VCaP (cell line): ENCODE results near the gene EMB.
A peak's percentile ranks its signal among the peaks of the same experiment; 100 is the strongest.
"Not testable (repeated sequence)": the region's sequence is repeated elsewhere in the genome, so short reads cannot be mapped to it uniquely, and the experiment has no call there.

ENCODE experiments used
- H3K27ac ChIP-seq: fragments of 450-650 bp; 2 replicates; pipeline ENCODE4 v1.5.1; 2017
- TF ChIP-seq, protein P1 (sequence below): fragments of 450-650 bp; conservative IDR thresholded peaks from 2 replicates; pipeline ENCODE4 v1.5.1; 2017; ENCODE audit warnings: mild to moderate bottlenecking, moderate library complexity

The EMB gene

DNA sequence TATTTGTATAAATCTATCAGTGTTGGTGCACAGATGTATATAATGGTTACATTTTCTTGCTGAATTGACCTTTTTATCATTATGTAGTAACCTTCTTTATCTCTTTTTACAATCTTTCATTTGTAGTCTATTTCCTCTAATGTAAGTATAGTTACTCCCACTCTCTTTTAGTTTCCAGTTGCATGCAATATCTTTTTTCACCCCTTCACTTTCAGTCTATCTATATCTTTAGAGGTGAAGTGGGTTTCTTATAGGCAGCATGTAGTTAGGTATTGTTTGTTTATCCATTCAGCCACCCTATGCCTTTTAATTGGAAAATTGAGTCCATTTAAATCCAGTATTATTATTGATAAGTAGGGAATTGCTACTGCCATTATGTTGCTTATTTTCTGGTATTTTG lies 6.1 kb upstream of the EMB start:
- TF ChIP-seq, protein P1, sequence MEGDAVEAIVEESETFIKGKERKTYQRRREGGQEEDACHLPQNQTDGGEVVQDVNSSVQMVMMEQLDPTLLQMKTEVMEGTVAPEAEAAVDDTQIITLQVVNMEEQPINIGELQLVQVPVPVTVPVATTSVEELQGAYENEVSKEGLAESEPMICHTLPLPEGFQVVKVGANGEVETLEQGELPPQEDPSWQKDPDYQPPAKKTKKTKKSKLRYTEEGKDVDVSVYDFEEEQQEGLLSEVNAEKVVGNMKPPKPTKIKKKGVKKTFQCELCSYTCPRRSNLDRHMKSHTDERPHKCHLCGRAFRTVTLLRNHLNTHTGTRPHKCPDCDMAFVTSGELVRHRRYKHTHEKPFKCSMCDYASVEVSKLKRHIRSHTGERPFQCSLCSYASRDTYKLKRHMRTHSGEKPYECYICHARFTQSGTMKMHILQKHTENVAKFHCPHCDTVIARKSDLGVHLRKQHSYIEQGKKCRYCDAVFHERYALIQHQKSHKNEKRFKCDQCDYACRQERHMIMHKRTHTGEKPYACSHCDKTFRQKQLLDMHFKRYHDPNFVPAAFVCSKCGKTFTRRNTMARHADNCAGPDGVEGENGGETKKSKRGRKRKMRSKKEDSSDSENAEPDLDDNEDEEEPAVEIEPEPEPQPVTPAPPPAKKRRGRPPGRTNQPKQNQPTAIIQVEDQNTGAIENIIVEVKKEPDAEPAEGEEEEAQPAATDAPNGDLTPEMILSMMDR = no peak
- no peak overlapping the region for H3K27ac ChIP-seq

DNA sequence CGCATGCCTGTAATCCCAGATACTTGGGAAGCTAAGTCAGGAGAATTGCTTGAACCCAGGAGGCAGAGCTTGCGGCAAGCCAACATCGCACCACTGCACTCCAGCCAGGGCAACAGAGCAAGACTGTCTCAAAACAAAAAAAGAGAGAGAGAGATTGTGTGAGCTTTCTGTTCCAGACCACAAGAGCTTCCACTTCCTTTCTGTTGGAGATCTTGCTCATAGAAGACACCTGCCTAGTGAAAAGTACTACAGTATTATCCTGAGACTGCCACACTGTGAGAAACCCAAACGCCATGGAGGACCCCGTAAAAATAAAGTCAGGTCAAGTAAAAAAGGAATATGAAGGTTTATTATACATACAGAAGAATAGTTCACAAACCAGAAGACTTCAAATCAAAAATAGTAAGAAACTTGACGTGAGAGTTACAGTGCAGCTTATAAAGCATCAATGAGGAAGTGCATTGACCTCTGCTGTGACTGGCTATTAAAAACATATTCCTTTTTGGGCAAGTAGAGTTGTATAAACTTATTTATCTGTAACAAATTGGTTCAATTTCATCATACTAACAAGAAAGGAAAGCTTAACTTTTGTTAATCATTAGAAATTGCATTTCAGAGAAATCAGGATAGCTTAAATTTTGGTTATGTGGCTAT lies 4.3 kb upstream of the EMB start:
- no peak overlapping the region for H3K27ac ChIP-seq
- TF ChIP-seq, protein P1 = no peak

DNA sequence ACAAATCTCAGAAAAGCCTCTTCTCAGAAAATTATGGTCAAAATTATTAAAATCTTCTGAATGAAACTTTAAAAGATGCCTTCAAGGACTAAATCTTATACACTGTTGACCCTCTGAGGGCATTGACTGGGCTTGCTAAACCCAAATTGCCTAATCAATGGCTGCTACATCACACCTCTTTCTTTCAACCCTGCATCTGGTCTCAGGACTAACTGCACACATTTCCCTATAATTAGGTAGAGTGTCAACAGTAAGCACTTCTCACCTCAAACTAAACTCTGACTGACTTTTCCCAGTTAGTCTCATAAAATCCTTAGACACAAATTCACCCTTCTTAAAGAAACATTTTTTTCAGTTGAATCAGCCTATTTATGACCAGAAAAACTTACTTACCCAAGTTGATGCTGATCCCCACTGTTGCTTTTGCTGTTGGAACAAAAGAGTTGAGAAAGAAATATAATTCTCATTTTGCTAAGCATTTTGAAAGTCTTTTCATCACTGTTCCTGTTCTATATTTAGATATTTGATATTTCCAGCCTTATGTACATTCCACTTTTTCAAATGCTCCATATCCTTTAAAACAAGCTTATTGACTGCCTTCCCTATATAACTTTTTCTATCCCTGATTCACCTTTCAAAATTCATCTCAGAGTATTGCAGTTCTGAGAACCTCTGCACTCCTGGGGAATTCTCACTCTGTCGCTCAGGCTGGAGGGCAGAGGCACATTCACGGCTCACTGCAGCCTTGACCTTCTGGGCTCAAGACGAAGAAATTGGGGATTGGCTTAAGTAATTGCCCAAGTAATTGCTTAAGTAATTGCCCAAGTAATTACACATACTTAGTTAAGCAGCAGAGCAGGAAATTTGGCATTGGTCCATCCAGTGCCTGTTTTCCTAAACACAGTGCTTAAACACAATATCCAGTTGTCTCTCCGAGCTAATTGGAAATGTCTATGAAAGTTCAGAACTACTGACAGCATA lies 1.8 kb upstream of the EMB start:
- H3K27ac ChIP-seq = peak overlapping the region; percentile 76; the same call in 1 of the 2 replicates

DNA sequence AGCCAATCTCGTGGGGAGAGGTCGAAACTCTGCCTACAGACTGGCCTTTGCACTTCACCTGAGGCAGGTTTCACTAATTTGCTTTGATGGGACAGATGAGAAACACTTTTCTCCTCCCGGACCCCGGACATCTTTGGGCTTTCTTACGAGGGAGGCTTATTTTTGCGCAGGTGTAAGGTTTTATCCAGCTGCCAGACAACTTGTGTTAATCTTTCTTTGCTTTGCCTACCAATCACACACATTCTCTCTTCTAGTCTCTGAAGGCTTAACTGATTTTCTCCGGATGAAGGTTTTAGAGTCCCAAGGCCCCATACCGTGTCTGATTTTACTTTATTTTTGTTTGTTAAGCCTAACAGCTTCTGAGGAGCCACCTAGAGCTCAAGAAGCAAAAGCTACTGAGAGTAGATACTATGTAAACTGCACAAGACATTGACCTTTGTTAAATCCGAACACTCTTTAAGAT lies 436 bp upstream of the EMB start:
- TF ChIP-seq, protein P1 = no peak
- H3K27ac ChIP-seq = peak overlapping the region; percentile 76

- TF ChIP-seq, protein P1 = no peak
- no peak overlapping the region for H3K27ac ChIP-seq
Observed at GRCh38 chr5:50439221-50439620, 1.9 kb downstream of the EMB start.

GRCh38 chr5:50438060-50438459 lies 3.0 kb downstream of the EMB start:
- H3K27ac ChIP-seq = not testable (repeated sequence)

GRCh38 chr5:50435168-50435567 lies 5.9 kb downstream of the EMB start:
- H3K27ac ChIP-seq = no peak overlapping the region
- TF ChIP-seq, protein P1 = no peak

- not testable (repeated sequence) for H3K27ac ChIP-seq
Observed at GRCh38 chr5:50431133-50431904, 9.8 kb downstream of the EMB start.

GRCh38 chr5:50423100-50423799 lies 17.8 kb downstream of the EMB start:
- not testable (repeated sequence) for H3K27ac ChIP-seq

DNA sequence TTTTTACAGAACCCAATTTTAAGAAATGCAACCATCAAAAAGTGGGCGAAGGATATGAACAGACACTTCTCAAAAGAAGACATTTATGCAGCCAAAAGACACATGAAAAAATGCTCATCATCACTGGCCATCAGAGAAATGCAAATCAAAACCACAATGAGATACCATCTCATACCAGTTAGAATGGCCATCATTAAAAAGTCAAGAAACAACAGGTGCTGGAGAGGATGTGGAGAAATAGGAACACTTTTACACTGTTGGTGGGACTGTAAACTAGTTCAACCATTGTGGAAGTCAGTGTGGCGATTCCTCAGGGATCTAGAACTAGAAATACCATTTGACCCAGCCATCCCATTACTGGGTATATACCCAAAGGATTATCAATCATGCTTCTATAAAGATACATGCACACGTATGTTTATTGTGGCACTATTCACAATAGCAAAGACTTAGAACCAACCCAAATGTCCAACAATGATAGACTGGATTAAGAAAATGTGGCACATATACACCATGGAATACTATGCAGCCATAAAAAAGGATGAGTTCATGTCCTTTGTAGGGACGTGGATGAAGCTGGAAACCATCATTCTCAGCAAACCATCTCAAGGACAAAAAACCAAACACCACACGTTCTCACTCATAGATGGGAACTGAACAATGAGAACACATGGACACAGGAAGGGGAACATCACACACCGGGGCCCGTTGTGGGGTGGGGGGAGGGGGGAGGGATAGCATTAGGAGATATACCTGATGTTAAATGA lies 19.7 kb downstream of the EMB start:
- peak overlapping the region; percentile 58 for H3K27ac ChIP-seq
